GM12878 (cell line): ENCODE data around the gene HEXB. TPM values are rescaled to one million over a fixed set of nuclear protein-coding genes. Genes with fewer than 3 reads are reported as not detected.

ENCODE experiments used
- BCLAF1 ChIP-seq: fragments of 450-650 bp; IDR thresholded peaks from 2 replicates; pipeline ENCODE4 v1.6.1; 2017; ENCODE audit warnings: antibody characterized with exemption, mild to moderate bottlenecking, moderate library complexity
- CTCF ChIP-seq, 3 experiments: IDR thresholded peaks in 2 of 3; conservative IDR thresholded peaks in 1 of 3; 2 replicates each; pipeline ENCODE4 v1.5.1; 2011; ENCODE audit warnings: low read depth in 3 of 3, low read length in 3 of 3, mild to moderate bottlenecking in 3 of 3, control low read depth in 2 of 3, moderate library complexity in 2 of 3, inconsistent platforms in 1 of 3, mixed read lengths in 1 of 3; ENCODE audit not compliant: control insufficient read depth in 2 of 3, insufficient read depth in 1 of 3; ENCODE audit errors: extremely low read depth in 1 of 3
- FOXM1 ChIP-seq: IDR thresholded peaks from 2 replicates; pipeline ENCODE4 v1.6.1; 2012; ENCODE audit warnings: low read depth, mild to moderate bottlenecking, inconsistent platforms, low read length, moderate library complexity
- IRF3 ChIP-seq: fragments of 450-650 bp; IDR thresholded peaks from 2 replicates; pipeline ENCODE4 v1.6.1; 2014; ENCODE audit warnings: mild to moderate bottlenecking
- IRF4 ChIP-seq: IDR thresholded peaks from 2 replicates; pipeline ENCODE4 v1.6.1; 2011; ENCODE audit warnings: low read depth, low read length
- MXI1 ChIP-seq: fragments of 150-350 bp; IDR thresholded peaks from 2 replicates; pipeline ENCODE4 v1.6.1; 2011; ENCODE audit warnings: low read depth, mild to moderate bottlenecking, inconsistent platforms, low read length, improper control_type of control experiment
- NR2C1 ChIP-seq: fragments of 450-650 bp; IDR thresholded peaks from 2 replicates; pipeline ENCODE4 v1.6.1; 2017; ENCODE audit warnings: antibody characterized with exemption, mild to moderate bottlenecking, moderate library complexity
- NR2F1 ChIP-seq: fragments of 450-650 bp; conservative IDR thresholded peaks from 2 replicates; pipeline ENCODE4 v1.6.1; 2017; ENCODE audit warnings: mild to moderate bottlenecking
- PAX5 ChIP-seq: IDR thresholded peaks from 2 replicates; pipeline ENCODE4 v1.6.1; 2011; ENCODE audit warnings: low read depth, low read length, borderline replicate concordance
- PBX3 ChIP-seq: IDR thresholded peaks from 2 replicates; pipeline ENCODE4 v1.6.1; 2011; ENCODE audit warnings: mild to moderate bottlenecking, low read depth, low read length, moderate library complexity; ENCODE audit not compliant: insufficient replicate concordance
- POLR2A ChIP-seq: IDR thresholded peaks from 2 replicates; pipeline ENCODE4 v1.6.1; 2011; ENCODE audit warnings: low read depth, mild to moderate bottlenecking, low read length
- RBBP5 ChIP-seq: fragments of 200-600 bp; sonication (generic); conservative IDR thresholded peaks from 2 replicates; pipeline ENCODE4 v1.6.1; 2016
- ZBTB40 ChIP-seq: fragments of 450-650 bp; IDR thresholded peaks from 2 replicates; pipeline ENCODE4 v1.6.1; 2016; ENCODE audit warnings: mild to moderate bottlenecking, moderate library complexity, borderline replicate concordance
- ZNF217 ChIP-seq: fragments of 450-650 bp; IDR thresholded peaks from 2 replicates; pipeline ENCODE4 v1.6.1; 2017; ENCODE audit warnings: antibody characterized with exemption, mild to moderate bottlenecking
- polyA plus RNA-seq, 11 experiments: library from polyadenylated mRNA; depleted of rRNA in 4 of 11; unstranded in 6 of 11; stranded (reverse) in 5 of 11; fragments of >200 nt; fragmentation: Nextera tagmentation in 4 of 11; fragmentation: Illumina TruSeq in 1 of 11; extraction: Ambion mirVana in 4 of 11; extraction: Trizol in 1 of 11; gene quantifications; 1 replicate in 1 of 11; 2 replicates in 10 of 11; pipeline versions ENCODE4 v1.2.1 to v1.2.3, GENCODE V29; 2011 to 2016; ENCODE audit warnings: inconsistent platforms in 2 of 11, missing spikeins in 2 of 11, low read depth in 1 of 11
- total RNA-seq, 4 experiments: library from RNA; depleted of rRNA in 3 of 4; stranded (reverse); fragments of >200 nt in 3 of 4; fragmentation: Illumina TruSeq in 1 of 4; extraction: Trizol in 1 of 4; gene quantifications; 2 replicates each; pipeline versions ENCODE4 v1.2.1 to v1.2.3, GENCODE V29; 2013 to 2021

Gene HEXB
- total and polyA plus RNA-seq, 10 of the 15 experiments (the other 5 are each of a cell fraction or from before 2014, with no cell fraction given) = 13.5 to 76.0 (median 42.6) TPM

GRCh38 chr5:74684900-74685851, at the start of gene HEXB (continued):
- no peak for TF ChIP-seq IRF4
- TF ChIP-seq IRF3 = no peak
- no peak for TF ChIP-seq PAX5
- no peak for TF ChIP-seq FOXM1
- TF ChIP-seq ZBTB40 = no peak
- TF ChIP-seq PBX3 = no peak
- TF ChIP-seq CTCF (IDR thresholded peaks at IDR 0.05 in 2 of 3, conservative IDR thresholded peaks at IDR 0.05 in 1 of 3; ENCODE audit: control insufficient read depth in 2 of 3, extremely low read depth in 1 of 3, insufficient read depth in 1 of 3, low read depth in 3 of 3, low read length in 3 of 3) = peak in 1 of 3 experiments; percentile 12; a peak in 1 of 6 replicates
- no peak for TF ChIP-seq RBBP5
- no peak for TF ChIP-seq NR2C1
- 0 out of 2 replicates have a peak, but pooled peaks have one; percentile 19 for TF ChIP-seq MXI1
- TF ChIP-seq BCLAF1 = no peak
- TF ChIP-seq ZNF217 = no peak
- peak; percentile 61; the same call in 1 of the 2 replicates for TF ChIP-seq NR2F1
- TF ChIP-seq POLR2A = peak; percentile 96
